Left ventricle myocardium inferior (tissue), 1 donor: ENCODE data around the gene POLR2L. TPM values are rescaled to one million over a fixed set of nuclear protein-coding genes. Genes with fewer than 3 reads are reported as not detected.

Experiments
- DNase-seq: peaks from one replicate; pipeline ENCODE4 v3.0.0-alpha.2; 2020
- H3K27ac ChIP-seq: fragments of 200-600 bp; replicated peaks from 2 replicates; pipeline ENCODE4 v1.8.0; 2021
- H3K27me3 ChIP-seq: fragments of 200-600 bp; 2 replicates; pipeline ENCODE4 v1.8.0; 2021; ENCODE audit warnings: low read depth
- H3K36me3 ChIP-seq: fragments of 200-600 bp; 2 replicates; pipeline ENCODE4 v1.8.0; 2021
- H3K4me1 ChIP-seq: fragments of 200-600 bp; 2 replicates; pipeline ENCODE4 v1.8.0; 2021
- H3K4me3 ChIP-seq: fragments of 200-600 bp; 2 replicates; pipeline ENCODE4 v1.8.0; 2021; ENCODE audit warnings: mild to moderate bottlenecking, moderate library complexity
- H3K9me3 ChIP-seq: fragments of 200-600 bp; replicated peaks from 2 replicates; pipeline ENCODE4 v1.8.0; 2021
- intact Hi-C: fragments of 100-400 bp; cut with micrococcal nuclease; formaldehyde crosslinking; loops from one replicate; pipeline ENCODE4 v1.11.0; 2022
- total RNA-seq: library from RNA; stranded (reverse); fragmentation: NEBNext Ultra II Directional; extraction: Animal tissue kit (Norgen Biotek cat#: 25700); gene quantifications from one replicate; pipeline ENCODE4 v1.2.1, GENCODE V29; 2021
- TF ChIP-seq, protein P1 (sequence below): fragments of 200-600 bp; IDR thresholded peaks from 2 replicates; pipeline ENCODE4 v1.8.0; 2021; ENCODE audit warnings: antibody characterized with exemption, mild to moderate bottlenecking, borderline replicate concordance
- donor health status: DM: no; HTN: yes; CAD: no; lungs with severe emphysema.

Gene POLR2L
- total RNA-seq, 1 donor from 2014 or later = 226 TPM

- peaks cover 95% of the 10 kb centered on the region for H3K4me1 ChIP-seq
- no peak for DNase-seq
- TF ChIP-seq, protein P1, sequence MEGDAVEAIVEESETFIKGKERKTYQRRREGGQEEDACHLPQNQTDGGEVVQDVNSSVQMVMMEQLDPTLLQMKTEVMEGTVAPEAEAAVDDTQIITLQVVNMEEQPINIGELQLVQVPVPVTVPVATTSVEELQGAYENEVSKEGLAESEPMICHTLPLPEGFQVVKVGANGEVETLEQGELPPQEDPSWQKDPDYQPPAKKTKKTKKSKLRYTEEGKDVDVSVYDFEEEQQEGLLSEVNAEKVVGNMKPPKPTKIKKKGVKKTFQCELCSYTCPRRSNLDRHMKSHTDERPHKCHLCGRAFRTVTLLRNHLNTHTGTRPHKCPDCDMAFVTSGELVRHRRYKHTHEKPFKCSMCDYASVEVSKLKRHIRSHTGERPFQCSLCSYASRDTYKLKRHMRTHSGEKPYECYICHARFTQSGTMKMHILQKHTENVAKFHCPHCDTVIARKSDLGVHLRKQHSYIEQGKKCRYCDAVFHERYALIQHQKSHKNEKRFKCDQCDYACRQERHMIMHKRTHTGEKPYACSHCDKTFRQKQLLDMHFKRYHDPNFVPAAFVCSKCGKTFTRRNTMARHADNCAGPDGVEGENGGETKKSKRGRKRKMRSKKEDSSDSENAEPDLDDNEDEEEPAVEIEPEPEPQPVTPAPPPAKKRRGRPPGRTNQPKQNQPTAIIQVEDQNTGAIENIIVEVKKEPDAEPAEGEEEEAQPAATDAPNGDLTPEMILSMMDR = no peak
- peaks cover 50% of the 10 kb centered on the region for H3K36me3 ChIP-seq
- no peaks in the 10 kb centered on the region for H3K9me3 ChIP-seq
- H3K27me3 ChIP-seq = no peaks in the 10 kb centered on the region
- H3K27ac ChIP-seq = peak overlapping the region; percentile 45
- no peak overlapping the region for H3K4me3 ChIP-seq
- intact Hi-C loops = no loop called here
These were observed 5.6 kb downstream of the POLR2L start for GRCh38 chr11:836700-837099.

- Histone ChIP-seq H3K36me3 (peaks cover 50% of the 10 kb centered on the region), H3K9me3 (no peaks in the 10 kb centered on the region), H3K4me3 (no peak overlapping the region), H3K27ac (peak overlapping the region; percentile 45), H3K4me1 (peaks cover 95% of the 10 kb centered on the region), H3K27me3 (no peaks in the 10 kb centered on the region)
- TF ChIP-seq, protein P1 = no peak
- intact Hi-C loops = no loop called here
- DNase-seq = no peak
These were observed 6.1 kb downstream of the POLR2L start for GRCh38 chr11:836274-836673.

- Histone ChIP-seq H3K9me3 (no peaks in the 10 kb centered on the region), H3K4me3 (peak overlapping the region; percentile 93), H3K4me1 (peaks cover 95% of the 10 kb centered on the region), H3K27me3 (no peaks in the 10 kb centered on the region), H3K27ac (peak overlapping the region; percentile 98), H3K36me3 (peaks cover 39% of the 10 kb centered on the region)
- intact Hi-C loops = no loop called here
- DNase-seq = peak; percentile 82
- TF ChIP-seq, protein P1 = no peak
These were observed 7.7 kb downstream of the POLR2L start for GRCh38 chr11:834371-835316.

DNA sequence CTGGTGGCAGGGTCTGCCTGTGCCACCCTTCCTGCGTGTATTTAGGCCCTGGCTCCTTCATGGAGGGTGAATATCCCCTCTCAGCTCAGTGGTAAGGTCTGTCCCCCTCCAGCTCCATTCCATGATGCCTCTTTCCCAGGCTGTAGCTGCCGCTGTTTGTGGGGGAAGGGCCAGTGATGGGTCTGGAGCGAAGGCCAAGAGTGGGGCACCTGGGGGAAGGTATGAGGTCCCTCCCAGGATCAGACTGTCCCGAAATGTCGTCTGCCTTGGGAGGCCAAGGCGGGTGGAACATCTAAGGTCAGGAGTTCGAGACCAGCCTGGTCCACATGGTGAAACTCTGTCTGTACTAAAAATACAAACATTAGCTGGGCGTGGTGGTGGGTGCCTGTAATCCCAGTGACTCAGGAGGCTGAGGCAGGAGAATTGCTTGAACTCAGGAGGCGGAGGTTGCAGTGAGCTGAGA is 8.4 kb downstream of the POLR2L start:
- no peaks in the 10 kb centered on the region for H3K27me3 ChIP-seq
- intact Hi-C loops = no loop called here
- H3K4me3 ChIP-seq = peak overlapping the region; percentile 93
- no peaks in the 10 kb centered on the region for H3K9me3 ChIP-seq
- DNase-seq = no peak
- TF ChIP-seq, protein P1 = no peak
- H3K27ac ChIP-seq = peak overlapping the region; percentile 98
- peaks cover 31% of the 10 kb centered on the region for H3K36me3 ChIP-seq
- peaks cover 95% of the 10 kb centered on the region for H3K4me1 ChIP-seq

GRCh38 chr11:833114-833791 is 9.1 kb downstream of the POLR2L start:
- TF ChIP-seq, protein P1 = no peak
- peak overlapping the region; percentile 98 for H3K27ac ChIP-seq
- peaks cover 25% of the 10 kb centered on the region for H3K36me3 ChIP-seq
- intact Hi-C loops = no loop called here
- H3K4me3 ChIP-seq = peak overlapping the region; percentile 93
- no peaks in the 10 kb centered on the region for H3K9me3 ChIP-seq
- peak; percentile 73 for DNase-seq
- H3K4me1 ChIP-seq = peaks cover 95% of the 10 kb centered on the region
- H3K27me3 ChIP-seq = no peaks in the 10 kb centered on the region
